Islet precursor cell (in vitro differentiated cells): ENCODE data around the gene HOXB8.

Experiments
- DNase-seq: peaks from one replicate; pipeline ENCODE4 v3.0.0-alpha.2; 2018

HOXB8 gene

GRCh38 chr17:48596000-48596734, 18.9 kb downstream of the HOXB8 start:
- DNase-seq = peak; percentile 84

GRCh38 chr17:48595278-48595999, 19.7 kb downstream of the HOXB8 start:
- peak; percentile 71 for DNase-seq

DNA sequence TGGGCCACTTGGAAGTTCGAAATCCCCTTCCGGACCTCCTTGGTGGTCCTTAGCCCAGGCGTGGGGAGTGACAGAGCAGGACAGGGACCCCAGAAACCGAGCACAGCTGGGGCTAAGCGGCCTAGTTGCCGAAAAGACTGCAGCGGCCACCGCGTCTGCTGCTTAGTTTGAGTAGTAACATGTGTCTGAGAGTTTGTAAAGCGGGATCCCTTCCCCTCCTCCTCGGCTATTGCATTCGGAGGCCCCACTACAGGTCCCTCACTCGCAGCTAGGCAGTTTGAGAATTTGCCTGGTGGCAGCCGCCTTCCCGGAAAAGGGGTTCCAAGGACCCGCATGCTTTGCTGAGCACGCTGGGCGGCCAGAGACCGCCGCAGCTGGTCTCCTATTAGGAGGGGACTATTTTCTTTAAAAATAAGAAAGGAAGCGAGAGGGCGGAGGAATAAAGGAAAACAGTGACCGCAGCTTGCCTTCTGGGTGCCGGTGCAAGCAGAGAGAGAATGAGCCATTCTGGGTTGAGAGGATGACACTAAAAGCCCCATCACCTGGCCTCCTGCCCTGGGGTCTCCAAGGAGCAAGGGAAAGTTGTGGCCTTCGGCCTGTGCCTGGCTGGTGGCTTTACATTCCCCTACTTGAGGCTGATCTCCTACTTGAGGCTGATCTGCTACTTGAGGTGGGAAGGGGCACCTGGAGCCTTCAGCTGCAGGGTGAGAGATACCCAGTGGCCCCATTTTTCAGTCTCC, 20.4 kb downstream of the HOXB8 start:
- peak; percentile 77 for DNase-seq

DNA sequence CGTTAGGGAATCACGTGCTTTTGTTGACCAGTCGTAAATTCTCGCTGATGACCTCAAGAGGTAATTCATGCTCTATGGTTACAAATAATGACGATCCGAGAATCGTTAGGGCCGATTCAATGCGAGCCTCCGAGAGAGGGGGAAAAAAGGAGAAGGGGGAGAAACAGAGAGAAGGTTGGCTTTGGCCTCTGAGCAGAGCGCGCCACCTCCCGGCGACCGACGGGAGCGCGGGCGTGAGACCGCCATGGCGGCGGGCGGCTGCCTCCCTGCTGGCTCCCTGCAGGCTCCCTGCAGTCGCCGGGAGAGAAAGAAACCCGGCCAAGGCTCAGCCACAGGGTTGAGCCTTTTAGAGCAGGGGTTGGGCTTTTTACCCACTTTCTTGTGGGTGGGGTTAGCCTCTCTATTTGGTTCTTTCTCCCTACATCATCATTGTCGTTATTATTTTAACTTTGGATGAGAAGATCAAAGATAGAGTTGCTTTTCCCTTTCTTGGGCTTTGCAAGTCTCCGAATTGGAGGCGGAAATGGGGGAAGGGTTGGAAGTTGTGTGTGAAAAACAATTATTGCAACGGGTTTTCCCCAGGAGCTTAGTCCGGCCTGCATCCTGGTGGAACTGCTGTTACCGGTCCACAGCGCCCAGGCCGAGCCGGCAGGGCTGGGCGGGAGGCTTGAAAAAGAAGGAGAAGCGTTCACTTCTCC, 21.1 kb downstream of the HOXB8 start:
- peak; percentile 98 for DNase-seq

- DNase-seq = peak; percentile 85
Observed at GRCh38 chr17:48593126-48593829, 21.8 kb downstream of the HOXB8 start, which contains the start of gene HOXB5. HOXB5 (minus strand) TSS chr17:48593779; CDS start chr17:48593682, 97 bp downstream.

GRCh38 chr17:48592577-48592976, 22.5 kb downstream of the HOXB8 start:
- DNase-seq = no peak

DNA sequence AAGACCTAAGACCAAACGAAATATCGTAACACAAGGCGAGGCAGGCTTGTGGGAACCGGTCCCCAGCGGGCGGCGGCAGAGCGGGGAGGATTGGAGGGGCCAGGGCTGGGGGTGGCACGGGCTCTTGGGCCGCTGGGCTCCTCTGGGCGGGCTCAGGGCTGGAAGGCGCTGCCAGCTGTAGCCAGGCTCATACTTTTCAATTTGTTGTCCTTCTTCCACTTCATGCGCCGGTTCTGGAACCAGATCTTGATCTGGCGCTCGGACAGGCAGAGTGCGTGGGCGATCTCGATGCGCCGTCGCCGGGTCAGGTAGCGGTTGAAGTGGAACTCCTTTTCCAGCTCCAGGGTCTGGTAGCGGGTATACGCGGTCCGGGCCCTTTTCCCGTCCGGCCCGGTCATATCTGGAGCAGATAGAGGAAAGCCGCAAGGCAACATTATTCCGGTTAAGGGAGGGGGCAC, 23.0 kb downstream of the HOXB8 start:
- peak; percentile 71 for DNase-seq

GRCh38 chr17:48591255-48592056, 23.6 kb downstream of the HOXB8 start:
- no peak for DNase-seq

DNA sequence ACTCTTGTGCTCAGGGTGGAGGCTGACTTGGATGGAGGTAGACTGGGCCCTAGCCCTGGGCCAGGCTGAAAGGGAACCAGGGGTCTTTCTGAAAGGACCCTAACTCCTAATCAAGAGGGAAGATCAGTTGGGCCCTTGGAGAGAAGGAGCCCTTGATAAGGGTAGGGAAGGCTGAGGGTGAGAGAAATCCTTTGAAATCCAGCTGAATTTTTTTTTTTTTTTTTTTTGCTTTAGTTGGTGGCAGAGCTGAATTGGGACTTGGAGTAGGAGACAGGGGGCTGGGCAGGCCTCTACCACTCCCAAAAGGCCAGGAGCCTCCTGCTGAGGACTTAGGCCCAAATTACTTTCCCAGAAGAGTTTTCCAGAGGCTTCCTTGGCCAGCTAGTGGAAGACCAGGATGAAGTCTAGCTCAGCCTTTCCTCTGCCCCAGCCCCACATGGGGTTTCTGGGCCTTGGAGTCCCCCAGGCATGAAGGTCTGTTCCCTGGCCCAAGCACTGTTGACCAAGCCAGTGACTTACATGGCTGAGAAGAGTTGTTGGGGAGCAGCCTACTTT, 24.4 kb downstream of the HOXB8 start:
- DNase-seq = peak; percentile 58

- DNase-seq = peak; percentile 84
Observed at GRCh38 chr17:48589831-48590606, 25.1 kb downstream of the HOXB8 start, which contains the start of gene HOXB3. HOXB3 (minus strand) TSS chr17:48590241; CDS start chr17:48552474, 37,767 bp downstream.

DNA sequence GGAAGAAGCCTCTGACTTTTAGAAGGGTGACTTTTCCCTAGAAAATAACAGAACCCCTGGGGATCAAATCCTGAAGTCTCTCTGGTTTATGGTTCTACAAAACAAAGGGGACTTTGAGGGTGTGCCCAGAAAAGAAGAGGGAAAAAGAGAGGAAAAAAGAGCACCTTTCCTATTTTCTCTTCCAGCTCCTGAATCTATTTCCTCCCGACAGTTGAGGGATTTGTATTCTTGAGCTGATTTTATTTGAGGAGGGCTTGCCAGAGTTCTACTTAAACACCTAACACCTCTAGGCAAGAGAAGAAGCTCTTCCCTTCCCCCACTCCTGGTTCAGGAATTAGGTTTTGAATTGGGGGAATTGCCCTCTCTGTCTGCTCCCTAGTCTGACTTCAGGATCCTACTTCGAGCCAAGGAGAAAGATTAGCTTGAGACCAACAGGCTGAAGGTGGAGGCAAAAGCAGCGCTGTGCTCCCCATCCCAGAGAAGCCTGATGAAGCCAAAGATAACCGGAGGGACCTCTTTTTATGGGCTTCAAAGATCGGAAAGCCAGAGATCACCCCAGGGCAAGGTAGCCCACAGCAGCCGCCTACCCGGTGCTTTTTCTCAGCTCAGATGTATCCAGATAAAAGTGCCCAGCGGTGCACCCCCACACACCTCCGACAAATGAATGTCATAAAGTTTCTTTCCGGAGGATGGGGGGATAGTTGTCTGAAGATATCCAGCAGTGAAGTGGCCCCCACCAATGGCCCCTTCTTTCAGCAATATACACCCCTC, 25.8 kb downstream of the HOXB8 start:
- DNase-seq = no peak

- DNase-seq = no peak
Observed at GRCh38 chr17:48588528-48588927, 26.6 kb downstream of the HOXB8 start.

GRCh38 chr17:48588074-48588415, 27.0 kb downstream of the HOXB8 start:
- no peak for DNase-seq

GRCh38 chr17:48587276-48588073, 27.6 kb downstream of the HOXB8 start:
- no peak for DNase-seq

- no peak for DNase-seq
Observed at GRCh38 chr17:48586355-48587258, 28.5 kb downstream of the HOXB8 start.

DNA sequence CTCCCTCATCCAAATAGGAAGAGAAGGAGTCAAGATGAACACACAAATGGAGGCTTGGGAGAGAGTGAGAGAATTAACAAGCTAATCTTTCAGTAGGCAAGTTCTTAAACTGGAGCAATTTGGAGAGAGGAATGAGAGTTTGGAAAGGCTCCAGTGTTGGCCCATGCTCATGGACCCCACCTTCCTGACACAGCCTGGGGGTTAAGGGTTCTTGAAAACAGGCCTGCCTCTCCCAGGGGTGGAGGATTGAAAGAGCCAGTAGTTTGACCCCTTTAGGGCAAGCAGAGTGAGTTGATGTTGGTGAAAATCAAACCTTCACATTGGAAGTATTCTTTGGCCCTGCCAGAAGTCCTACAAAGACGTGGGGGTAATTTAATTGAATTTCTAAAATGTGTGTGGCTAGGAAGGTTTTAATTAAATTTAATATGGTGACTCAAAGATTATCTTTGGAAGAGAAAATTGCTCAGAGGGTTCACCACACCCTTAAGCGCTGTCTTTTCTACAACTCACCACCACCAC, 30.8 kb downstream of the HOXB8 start:
- no peak for DNase-seq

GRCh38 chr17:48583708-48584222, 31.3 kb downstream of the HOXB8 start:
- DNase-seq = no peak
